Stomach smooth muscle (tissue), 2 donors: ENCODE results near the gene CHAD.

ENCODE experiments used
- H3K27ac ChIP-seq: one replicate; pipeline ENCODE4 v1.7.0; 2013; ENCODE audit warnings: mild to moderate bottlenecking, low read length, inconsistent platforms
- H3K27me3 ChIP-seq, 2 donors: one replicate each; pipeline ENCODE4 v1.7.0; 2013; ENCODE audit warnings: low read length in 2 of 2; ENCODE audit not compliant: insufficient read depth in 2 of 2, control insufficient read depth in 1 of 2
- H3K36me3 ChIP-seq, 2 donors: one replicate each; pipeline ENCODE4 v1.7.0; 2013; ENCODE audit warnings: low read length in 2 of 2; ENCODE audit not compliant: control insufficient read depth in 2 of 2, insufficient read depth in 2 of 2
- H3K4me1 ChIP-seq: one replicate; pipeline ENCODE4 v1.7.0; 2013; ENCODE audit warnings: low read length; ENCODE audit not compliant: control insufficient read depth, insufficient read depth
- H3K4me3 ChIP-seq, 2 donors: one replicate each; pipeline ENCODE4 v1.7.0; 2013; ENCODE audit warnings: low read length in 2 of 2
- H3K9ac ChIP-seq, 2 donors: one replicate each; pipeline ENCODE4 v1.7.0; 2013; ENCODE audit warnings: low read length in 2 of 2, mild to moderate bottlenecking in 1 of 2
- H3K9me3 ChIP-seq, 2 donors: one replicate each; pipeline ENCODE4 v1.7.0; 2013; ENCODE audit warnings: low read length in 2 of 2; ENCODE audit not compliant: control insufficient read depth in 2 of 2
- donor health status: healthy.
- donor health status: Pancreatic carcinoma.

The CHAD gene

GRCh38 chr17:50453901-50454300 lies 14.8 kb downstream of the CHAD start:
- Histone ChIP-seq H3K36me3 (peaks cover 0 to 3% of the 10 kb centered on the region in 2 donors), H3K9me3 (no peaks in the 10 kb centered on the region), H3K27ac (no peak overlapping the region), H3K9ac (no peak overlapping the region), H3K4me1 (no peaks in the 10 kb centered on the region), H3K27me3 (no peaks in the 10 kb centered on the region), H3K4me3 (no peak overlapping the region)

GRCh38 chr17:50452630-50453300 lies 15.9 kb downstream of the CHAD start:
- no peak overlapping the region for H3K4me3 ChIP-seq
- peaks cover 0 to 3% of the 10 kb centered on the region in 2 donors for H3K36me3 ChIP-seq
- no peak overlapping the region for H3K27ac ChIP-seq
- no peak overlapping the region for H3K9ac ChIP-seq
- no peaks in the 10 kb centered on the region for H3K4me1 ChIP-seq
- no peaks in the 10 kb centered on the region for H3K9me3 ChIP-seq
- no peaks in the 10 kb centered on the region for H3K27me3 ChIP-seq

- Histone ChIP-seq H3K9ac (no peak overlapping the region), H3K27me3 (no peaks in the 10 kb centered on the region), H3K36me3 (peaks cover 0 to 3% of the 10 kb centered on the region in 2 donors), H3K4me3 (no peak overlapping the region), H3K4me1 (no peaks in the 10 kb centered on the region), H3K9me3 (no peaks in the 10 kb centered on the region), H3K27ac (no peak overlapping the region)
These were observed 16.6 kb downstream of the CHAD start for GRCh38 chr17:50451943-50452629.

GRCh38 chr17:50448643-50449042 lies 20.0 kb downstream of the CHAD start:
- no peaks in the 10 kb centered on the region for H3K36me3 ChIP-seq
- H3K4me3 ChIP-seq = no peak overlapping the region
- no peaks in the 10 kb centered on the region for H3K9me3 ChIP-seq
- H3K27me3 ChIP-seq = no peaks in the 10 kb centered on the region
- H3K9ac ChIP-seq = no peak overlapping the region
- no peak overlapping the region for H3K27ac ChIP-seq
- no peaks in the 10 kb centered on the region for H3K4me1 ChIP-seq

- no peak overlapping the region for H3K9ac ChIP-seq
- H3K4me3 ChIP-seq = no peak overlapping the region
- no peaks in the 10 kb centered on the region for H3K9me3 ChIP-seq
- H3K36me3 ChIP-seq = no peaks in the 10 kb centered on the region
- H3K4me1 ChIP-seq = no peaks in the 10 kb centered on the region
- H3K27ac ChIP-seq = no peak overlapping the region
- H3K27me3 ChIP-seq = no peaks in the 10 kb centered on the region
These were observed 20.6 kb downstream of the CHAD start for GRCh38 chr17:50447870-50448595.

GRCh38 chr17:50445730-50446325 lies 22.9 kb downstream of the CHAD start:
- Histone ChIP-seq H3K9me3 (no peaks in the 10 kb centered on the region), H3K27me3 (no peaks in the 10 kb centered on the region), H3K4me1 (no peaks in the 10 kb centered on the region), H3K27ac (no peak overlapping the region), H3K36me3 (peaks cover 0 to 2% of the 10 kb centered on the region in 2 donors), H3K9ac (no peak overlapping the region), H3K4me3 (no peak overlapping the region)

GRCh38 chr17:50444841-50445715 lies 23.6 kb downstream of the CHAD start:
- peaks cover 0 to 2% of the 10 kb centered on the region in 2 donors for H3K36me3 ChIP-seq
- H3K4me3 ChIP-seq = no peak overlapping the region
- no peaks in the 10 kb centered on the region for H3K27me3 ChIP-seq
- no peak overlapping the region for H3K9ac ChIP-seq
- H3K9me3 ChIP-seq = no peaks in the 10 kb centered on the region
- H3K4me1 ChIP-seq = no peaks in the 10 kb centered on the region
- H3K27ac ChIP-seq = no peak overlapping the region

- Histone ChIP-seq H3K36me3 (peaks cover 0 to 2% of the 10 kb centered on the region in 2 donors), H3K9ac (no peak overlapping the region), H3K27ac (no peak overlapping the region), H3K27me3 (no peaks in the 10 kb centered on the region), H3K4me1 (no peaks in the 10 kb centered on the region), H3K9me3 (no peaks in the 10 kb centered on the region), H3K4me3 (no peak overlapping the region)
These were observed 25.1 kb downstream of the CHAD start for GRCh38 chr17:50443505-50443974.

GRCh38 chr17:50440838-50441829 lies 27.5 kb downstream of the CHAD start:
- H3K9ac ChIP-seq = no peak overlapping the region
- no peak overlapping the region for H3K27ac ChIP-seq

More at GRCh38 chr17:50440838-50441829, 27.5 kb downstream of the CHAD start:
- H3K9me3 ChIP-seq = no peaks in the 10 kb centered on the region
- H3K27me3 ChIP-seq = no peaks in the 10 kb centered on the region
- no peak overlapping the region for H3K4me3 ChIP-seq
- peaks cover 0 to 2% of the 10 kb centered on the region in 2 donors for H3K36me3 ChIP-seq
- H3K4me1 ChIP-seq = no peaks in the 10 kb centered on the region
